Gastroesophageal sphincter (tissue), 3 donors: Measurements from ENCODE around the gene TEKTIP1.

ENCODE experiments used
- CTCF ChIP-seq, 4 experiments: fragments of 200-600 bp in 2 of 4; fragments of 450-650 bp in 2 of 4; sonication (generic) in 1 of 4; IDR thresholded peaks; one replicate each; pipeline ENCODE4 v1.5.1; 2017 to 2019; ENCODE audit warnings: antibody characterized with exemption in 4 of 4, mild to moderate bottlenecking in 2 of 4, moderate library complexity in 2 of 4
- POLR2A ChIP-seq, 2 donors: fragments of 450-650 bp; IDR thresholded peaks; one replicate each; pipeline ENCODE4 v1.6.1; 2017; ENCODE audit warnings: antibody characterized with exemption in 2 of 2, mild to moderate bottlenecking in 2 of 2, moderate library complexity in 1 of 2

GRCh38 chr19:3531716-3532115, 7.3 kb upstream of the TEKTIP1 start:
- no peak for TF ChIP-seq POLR2A (IDR thresholded peaks at IDR 0.05)
- TF ChIP-seq CTCF (IDR thresholded peaks at IDR 0.05), result no peak
